IMR-90 (cell line): ENCODE measurements around the gene ERBB4.

ENCODE experiments used
- BHLHE40 ChIP-seq: fragments of 150-350 bp; IDR thresholded peaks from 2 replicates; pipeline ENCODE4 v1.6.1; 2016; ENCODE audit warnings: mild to moderate bottlenecking, low read depth, low read length
- CEBPB ChIP-seq: IDR thresholded peaks from 2 replicates; pipeline ENCODE4 v1.6.1; 2012; ENCODE audit warnings: low read depth, low read length, improper control_type of control experiment
- MAFK ChIP-seq: IDR thresholded peaks from 2 replicates; pipeline ENCODE4 v1.6.1; 2012; ENCODE audit warnings: low read depth, low read length, improper control_type of control experiment
- MXI1 ChIP-seq: IDR thresholded peaks from 2 replicates; pipeline ENCODE4 v1.6.1; 2012; ENCODE audit warnings: low read depth, mild to moderate bottlenecking, low read length, moderate library complexity, borderline replicate concordance
- POLR2A ChIP-seq: IDR thresholded peaks from 2 replicates; pipeline ENCODE4 v1.6.1; 2012; ENCODE audit warnings: mild to moderate bottlenecking, low read depth, low read length
- RAD21 ChIP-seq: IDR thresholded peaks from 2 replicates; pipeline ENCODE4 v1.6.1; 2012; ENCODE audit warnings: low read length, improper control_type of control experiment
- TF ChIP-seq, protein P1 (sequence below): conservative IDR thresholded peaks from 2 replicates; pipeline ENCODE4 v1.5.1; 2012; ENCODE audit warnings: mild to moderate bottlenecking, low read depth, low read length, improper control_type of control experiment

- TF ChIP-seq, protein P1, sequence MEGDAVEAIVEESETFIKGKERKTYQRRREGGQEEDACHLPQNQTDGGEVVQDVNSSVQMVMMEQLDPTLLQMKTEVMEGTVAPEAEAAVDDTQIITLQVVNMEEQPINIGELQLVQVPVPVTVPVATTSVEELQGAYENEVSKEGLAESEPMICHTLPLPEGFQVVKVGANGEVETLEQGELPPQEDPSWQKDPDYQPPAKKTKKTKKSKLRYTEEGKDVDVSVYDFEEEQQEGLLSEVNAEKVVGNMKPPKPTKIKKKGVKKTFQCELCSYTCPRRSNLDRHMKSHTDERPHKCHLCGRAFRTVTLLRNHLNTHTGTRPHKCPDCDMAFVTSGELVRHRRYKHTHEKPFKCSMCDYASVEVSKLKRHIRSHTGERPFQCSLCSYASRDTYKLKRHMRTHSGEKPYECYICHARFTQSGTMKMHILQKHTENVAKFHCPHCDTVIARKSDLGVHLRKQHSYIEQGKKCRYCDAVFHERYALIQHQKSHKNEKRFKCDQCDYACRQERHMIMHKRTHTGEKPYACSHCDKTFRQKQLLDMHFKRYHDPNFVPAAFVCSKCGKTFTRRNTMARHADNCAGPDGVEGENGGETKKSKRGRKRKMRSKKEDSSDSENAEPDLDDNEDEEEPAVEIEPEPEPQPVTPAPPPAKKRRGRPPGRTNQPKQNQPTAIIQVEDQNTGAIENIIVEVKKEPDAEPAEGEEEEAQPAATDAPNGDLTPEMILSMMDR, result no peak
- no peak for TF ChIP-seq POLR2A
- TF ChIP-seq RAD21, result no peak
- TF ChIP-seq MXI1, result no peak
- TF ChIP-seq CEBPB, result no peak
- TF ChIP-seq MAFK, result no peak
- TF ChIP-seq BHLHE40, result no peak
Observed at GRCh38 chr2:212223696-212224095, 314.9 kb downstream of the ERBB4 start.
